Body of pancreas (tissue), 4 donors: ENCODE results near the gene PRDM16.

Experiments
- POLR2A ChIP-seq, 3 donors: fragments of 450-650 bp; IDR thresholded peaks; one replicate each; pipeline ENCODE4 v1.6.1; 2016; ENCODE audit warnings: antibody characterized with exemption in 3 of 3, mild to moderate bottlenecking in 2 of 3
- TF ChIP-seq, protein P1 (sequence below), 7 experiments: fragments of 450-650 bp in 4 of 7; fragments of 200-600 bp in 3 of 7; sonication (generic) in 3 of 7; IDR thresholded peaks; one replicate each; pipeline ENCODE4 v1.5.1; 2016 to 2019; ENCODE audit warnings: antibody characterized with exemption in 7 of 7

GRCh38 chr1:3387401-3387800, 318.4 kb downstream of the PRDM16 start:
- TF ChIP-seq, protein P1, sequence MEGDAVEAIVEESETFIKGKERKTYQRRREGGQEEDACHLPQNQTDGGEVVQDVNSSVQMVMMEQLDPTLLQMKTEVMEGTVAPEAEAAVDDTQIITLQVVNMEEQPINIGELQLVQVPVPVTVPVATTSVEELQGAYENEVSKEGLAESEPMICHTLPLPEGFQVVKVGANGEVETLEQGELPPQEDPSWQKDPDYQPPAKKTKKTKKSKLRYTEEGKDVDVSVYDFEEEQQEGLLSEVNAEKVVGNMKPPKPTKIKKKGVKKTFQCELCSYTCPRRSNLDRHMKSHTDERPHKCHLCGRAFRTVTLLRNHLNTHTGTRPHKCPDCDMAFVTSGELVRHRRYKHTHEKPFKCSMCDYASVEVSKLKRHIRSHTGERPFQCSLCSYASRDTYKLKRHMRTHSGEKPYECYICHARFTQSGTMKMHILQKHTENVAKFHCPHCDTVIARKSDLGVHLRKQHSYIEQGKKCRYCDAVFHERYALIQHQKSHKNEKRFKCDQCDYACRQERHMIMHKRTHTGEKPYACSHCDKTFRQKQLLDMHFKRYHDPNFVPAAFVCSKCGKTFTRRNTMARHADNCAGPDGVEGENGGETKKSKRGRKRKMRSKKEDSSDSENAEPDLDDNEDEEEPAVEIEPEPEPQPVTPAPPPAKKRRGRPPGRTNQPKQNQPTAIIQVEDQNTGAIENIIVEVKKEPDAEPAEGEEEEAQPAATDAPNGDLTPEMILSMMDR (IDR thresholded peaks at IDR 0.05) = no peak
- no peak for TF ChIP-seq POLR2A (IDR thresholded peaks at IDR 0.05)
